Stimulated activated CD8-positive, alpha-beta memory T cell treated with anti-CD3 and anti-CD28 coated beads, Interleukin-2, amount 100 ng/mL, for 1 hour (primary cell): ENCODE data around the gene CFAP58.

Source experiments
- DNase-seq, 2 donors: peaks; one replicate each; pipeline ENCODE4 v3.0.0-alpha.2; 2020; ENCODE audit warnings: low read depth in 2 of 2

The CFAP58 gene

DNA sequence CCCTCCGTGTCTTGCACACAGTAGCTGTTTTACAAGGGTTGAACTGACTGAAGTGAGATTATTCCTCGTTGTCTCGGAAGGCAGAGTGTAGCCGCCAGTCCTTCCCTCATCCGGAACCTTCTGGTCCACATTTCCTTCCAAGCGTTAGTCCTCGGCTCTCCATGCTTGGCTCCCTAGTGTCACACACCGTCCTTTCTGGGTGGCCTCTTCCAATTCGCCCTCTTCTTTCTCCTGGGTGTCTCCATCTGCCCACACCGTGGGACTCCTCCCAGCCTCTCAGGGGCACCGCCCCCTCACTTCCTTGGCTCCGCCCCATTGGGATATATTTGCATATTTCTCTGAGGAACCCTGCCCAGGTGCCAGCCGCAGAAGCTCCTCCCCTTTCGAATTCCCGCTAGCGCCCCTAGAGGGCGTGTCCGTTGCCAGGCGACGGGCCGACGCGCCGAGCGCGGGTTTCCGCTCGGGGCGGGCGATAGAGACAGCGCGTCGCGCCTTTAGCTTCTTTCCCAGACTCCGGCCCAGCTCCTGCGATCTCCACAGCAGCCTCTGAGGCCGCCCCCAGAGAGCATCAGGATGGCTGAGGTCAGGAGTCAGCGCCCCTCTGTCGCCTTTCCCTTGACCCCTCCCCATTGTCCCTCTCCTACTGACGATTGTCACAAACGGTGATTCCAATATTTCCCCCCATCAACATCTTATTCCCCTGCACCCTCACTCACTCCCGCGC, at the start of gene CFAP58:
Gene CFAP58, plus strand, starts transcription at position 509 of the 724 bp plus-strand sequence. Its CDS starts 65 bp downstream, at position 574.
- DNase-seq = peak; percentile 78 to 82

DNA sequence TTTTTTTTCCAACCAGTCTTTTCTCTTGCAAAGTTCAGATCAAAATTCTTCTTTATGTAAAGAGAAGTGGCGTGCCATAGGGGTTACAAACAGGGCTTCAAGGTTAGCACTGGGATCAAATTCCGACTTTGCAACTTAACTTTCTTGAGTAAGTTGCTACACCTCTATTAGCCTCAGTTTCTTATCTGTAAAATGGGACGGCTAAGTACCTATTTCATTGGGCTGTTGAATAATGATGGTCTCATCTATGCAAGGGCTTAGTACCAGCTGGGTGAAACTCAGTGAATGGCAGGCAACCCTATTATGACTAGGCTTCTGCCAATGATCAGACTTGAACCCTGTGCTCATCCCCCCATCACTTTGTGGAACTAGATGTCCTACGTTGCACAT, 49.3 kb upstream of the CFAP58 start:
- DNase-seq = no peak

GRCh38 chr10:104304927-104305326, 48.7 kb upstream of the CFAP58 start:
- no peak for DNase-seq

- DNase-seq = no peak
Measured at GRCh38 chr10:104306897-104307296, 46.7 kb upstream of the CFAP58 start.

DNA sequence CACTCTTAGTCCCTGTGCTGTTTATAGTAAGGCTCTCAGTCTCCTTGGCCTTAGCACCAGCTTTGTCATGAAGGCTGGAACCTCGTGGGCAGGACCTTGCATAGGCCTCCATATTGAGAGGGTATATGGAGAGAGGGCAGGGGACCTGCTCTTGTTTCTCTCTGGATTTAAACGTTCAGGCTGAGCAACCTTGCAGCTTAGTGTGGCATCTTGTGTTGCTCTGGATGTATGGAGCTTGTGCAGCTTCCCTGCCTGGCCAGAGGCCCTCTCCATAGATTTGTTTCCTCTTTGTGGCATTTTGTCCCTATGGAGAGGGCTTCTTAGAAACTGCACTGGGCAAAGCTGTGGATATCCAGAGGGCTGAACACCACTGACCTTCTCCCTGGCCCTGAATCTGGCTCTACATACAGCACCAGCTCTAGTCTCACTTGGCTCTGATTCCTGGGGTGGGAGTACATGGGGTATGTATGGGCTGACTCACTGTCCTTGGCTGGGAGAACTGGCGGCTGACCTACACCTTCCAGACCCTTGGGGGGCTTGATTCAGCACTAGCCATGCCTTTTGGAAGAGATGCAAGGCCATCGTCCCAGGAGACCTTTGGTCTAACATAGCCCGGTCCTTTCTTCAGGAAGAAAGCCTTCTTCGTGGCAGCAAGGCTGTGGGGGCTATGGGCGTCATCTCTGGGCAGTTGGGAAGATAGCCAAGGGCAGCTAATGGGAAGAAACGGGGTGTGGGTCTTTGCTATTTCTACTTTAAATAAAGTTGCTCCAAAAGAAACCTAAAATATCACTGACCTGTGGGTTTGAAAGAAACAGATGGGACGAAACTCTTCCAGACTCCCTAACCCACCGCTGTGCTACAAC, 45.8 kb upstream of the CFAP58 start:
- DNase-seq = no peak

GRCh38 chr10:104308439-104308903, 45.2 kb upstream of the CFAP58 start:
- no peak for DNase-seq

- no peak for DNase-seq
Measured at GRCh38 chr10:104309980-104310978, 43.4 kb upstream of the CFAP58 start.

DNA sequence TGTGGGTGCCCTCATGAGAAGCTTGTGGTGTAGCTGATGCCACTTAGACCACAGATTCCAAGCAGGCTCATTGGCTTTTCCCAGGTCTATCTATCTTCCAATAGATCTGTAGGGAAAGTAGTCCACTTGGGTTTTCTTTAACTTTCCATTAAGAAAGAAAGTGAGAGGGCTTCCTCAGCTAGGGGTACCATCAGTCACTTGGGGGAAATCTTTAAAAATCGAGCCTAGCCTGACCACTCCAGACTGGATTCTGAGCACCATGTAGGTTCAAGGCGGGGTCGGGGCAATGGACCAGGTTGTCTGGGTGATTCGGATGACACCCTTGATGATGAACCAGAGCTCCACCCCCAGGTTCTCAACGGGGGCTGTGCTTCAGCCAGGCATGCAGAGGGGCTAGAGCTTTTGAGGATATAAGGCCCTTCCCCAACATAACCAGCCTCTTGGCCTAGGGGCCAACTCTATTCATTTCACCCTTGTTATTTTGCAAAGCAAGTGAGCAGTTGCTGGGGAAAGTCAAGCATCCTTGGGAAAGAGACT, 42.4 kb upstream of the CFAP58 start:
- DNase-seq = no peak

DNA sequence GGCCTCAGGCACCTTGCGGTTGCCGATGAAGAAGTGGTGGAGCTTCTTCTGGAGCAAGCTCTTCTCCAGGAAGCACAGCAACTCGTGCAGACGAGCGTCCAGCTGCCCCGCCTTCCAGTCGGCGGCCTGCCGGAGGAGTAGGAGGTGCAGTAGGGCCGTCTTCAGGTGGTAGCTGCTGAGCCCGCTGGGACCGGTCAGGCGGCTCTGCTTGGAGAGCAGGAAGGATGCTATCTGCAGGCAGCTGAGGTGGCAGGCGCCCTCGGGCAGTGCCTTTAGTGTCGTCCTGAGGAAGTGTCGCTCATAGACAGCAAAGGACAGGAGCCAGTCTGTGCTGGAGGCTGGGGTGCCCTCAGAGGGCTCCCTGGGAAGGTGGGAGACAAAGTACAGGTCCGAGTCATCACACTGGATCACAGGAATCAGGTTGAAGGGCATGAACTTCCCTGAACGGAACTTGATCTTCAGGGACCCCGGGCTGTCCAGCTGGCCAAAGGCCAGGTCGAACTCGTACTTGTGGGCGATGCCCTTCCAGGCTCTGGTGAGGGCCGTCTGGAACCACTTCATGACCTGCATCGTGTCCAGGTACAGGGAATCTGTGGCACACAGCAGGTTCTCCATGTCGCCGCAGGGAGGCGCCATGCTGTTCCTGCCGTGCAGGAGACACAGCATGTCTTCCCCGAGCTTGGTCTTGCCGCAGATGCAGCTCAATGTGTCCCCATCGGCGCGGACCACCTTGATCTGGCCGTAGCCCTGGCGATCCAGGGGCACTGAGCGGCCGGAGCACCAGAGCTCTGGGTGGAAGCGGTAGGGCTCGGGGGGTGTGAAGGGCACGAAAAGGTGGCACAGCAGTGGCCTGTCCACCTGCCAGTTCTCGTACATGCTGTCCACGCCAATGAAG, 38.8 kb upstream of the CFAP58 start:
- DNase-seq = no peak

DNA sequence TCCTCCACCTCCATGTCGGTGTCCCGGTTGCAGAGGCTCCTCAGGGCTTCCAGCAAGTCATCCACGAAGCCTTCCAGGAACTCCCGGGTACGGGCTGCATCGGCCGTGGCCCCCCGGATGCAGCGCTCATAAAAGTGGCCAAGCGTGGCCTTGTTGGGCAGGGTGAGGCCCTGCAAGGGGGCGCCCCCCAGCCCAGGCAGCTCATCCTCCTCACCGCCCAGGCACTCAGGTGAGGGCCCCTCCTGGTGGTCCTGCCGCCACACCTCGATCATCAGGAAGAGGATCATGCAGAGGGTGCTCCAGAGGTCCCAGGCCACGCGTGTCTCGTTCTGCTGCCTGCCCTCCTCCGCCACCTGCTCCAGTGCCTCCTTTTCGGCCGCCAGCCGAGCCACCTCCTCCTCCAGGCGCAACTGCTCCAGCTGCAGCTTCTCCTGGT, 38.1 kb upstream of the CFAP58 start:
- no peak for DNase-seq

- DNase-seq = no peak
Measured at GRCh38 chr10:104316321-104317099, 37.1 kb upstream of the CFAP58 start.

DNA sequence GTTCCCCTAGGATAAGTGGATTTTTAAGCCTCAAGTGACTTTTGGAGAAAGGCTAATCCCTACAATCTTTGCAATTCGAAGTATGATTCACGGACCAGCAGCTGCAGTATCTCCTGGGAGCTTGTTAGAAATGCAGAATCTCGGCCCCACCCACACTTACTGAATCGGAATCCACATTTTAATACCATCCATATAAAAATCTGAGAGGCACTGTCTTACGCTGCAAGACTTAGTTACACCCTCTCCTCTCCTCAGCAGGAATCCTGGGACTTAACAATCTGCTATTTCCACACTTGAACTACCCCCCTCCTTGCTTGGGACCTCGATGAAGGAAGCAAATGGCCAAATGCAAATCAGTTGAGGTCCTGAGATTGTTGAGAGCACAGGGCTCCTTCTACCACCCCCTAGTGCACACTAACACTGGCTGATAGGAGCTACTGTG, 36.3 kb upstream of the CFAP58 start:
- DNase-seq = no peak

GRCh38 chr10:104317726-104318299, 35.8 kb upstream of the CFAP58 start:
- no peak for DNase-seq

DNA sequence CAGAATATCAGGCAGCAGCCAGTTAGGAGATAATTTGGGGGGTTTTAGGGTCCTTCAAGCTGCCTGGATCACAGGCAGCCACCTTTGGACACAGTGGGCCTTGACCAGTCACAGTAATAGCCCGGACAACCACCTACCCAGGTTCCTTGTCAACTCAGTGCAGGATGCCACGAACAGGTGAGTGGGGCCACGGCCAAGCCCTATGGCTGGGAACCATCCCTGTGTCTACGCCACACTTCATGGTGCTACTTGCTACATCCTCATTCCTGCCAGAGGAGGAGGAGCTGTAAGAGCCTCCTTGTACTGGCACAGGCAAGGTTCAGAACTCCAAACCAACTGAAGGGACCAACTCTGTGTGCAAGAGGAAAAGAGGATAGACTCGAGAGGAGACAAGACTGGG, 35.3 kb upstream of the CFAP58 start:
- DNase-seq = no peak

DNA sequence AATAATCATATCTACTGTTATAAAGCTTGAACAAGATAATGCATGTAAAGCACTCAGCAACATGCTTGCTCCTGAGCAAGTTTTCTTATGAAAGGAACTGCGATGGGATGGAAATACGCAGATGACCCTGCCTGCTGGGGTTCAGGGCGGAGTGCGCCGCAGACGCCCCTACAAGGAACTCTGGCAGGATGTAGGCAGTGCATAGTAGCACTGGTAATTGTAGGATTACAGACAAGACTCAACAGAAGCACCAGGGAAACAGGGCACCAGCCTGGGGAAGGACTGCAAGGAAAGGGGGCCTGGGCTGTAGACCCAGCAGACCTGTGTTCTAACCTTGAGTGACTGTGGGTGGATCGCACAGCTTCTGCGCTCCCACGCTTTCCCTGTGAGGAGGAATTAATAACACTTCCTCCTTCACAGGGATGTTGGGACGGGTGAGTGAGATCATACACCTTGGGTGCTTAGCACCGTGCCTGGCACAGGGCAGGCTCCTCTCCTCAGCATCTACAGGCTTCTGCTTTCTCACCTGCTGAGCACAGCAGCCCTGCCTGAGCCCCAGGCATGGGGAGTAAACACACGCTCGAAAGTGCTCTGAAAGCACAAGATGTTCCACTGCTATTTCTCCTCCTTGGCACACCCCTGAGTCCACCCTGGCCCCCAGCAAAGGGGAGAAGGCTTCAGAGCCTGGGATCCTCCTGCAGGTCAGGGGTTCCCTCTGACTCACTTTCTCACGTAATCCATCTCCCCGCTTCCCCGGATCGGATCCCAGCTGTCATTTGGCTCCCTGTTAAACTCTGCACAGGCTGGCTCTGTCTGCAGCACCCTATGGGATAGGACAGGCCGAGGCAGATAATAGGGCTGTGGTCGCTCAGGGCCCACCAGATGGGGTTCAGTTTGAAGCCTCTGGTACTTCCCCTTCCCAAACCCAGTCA, 34.6 kb upstream of the CFAP58 start:
- DNase-seq = no peak

DNA sequence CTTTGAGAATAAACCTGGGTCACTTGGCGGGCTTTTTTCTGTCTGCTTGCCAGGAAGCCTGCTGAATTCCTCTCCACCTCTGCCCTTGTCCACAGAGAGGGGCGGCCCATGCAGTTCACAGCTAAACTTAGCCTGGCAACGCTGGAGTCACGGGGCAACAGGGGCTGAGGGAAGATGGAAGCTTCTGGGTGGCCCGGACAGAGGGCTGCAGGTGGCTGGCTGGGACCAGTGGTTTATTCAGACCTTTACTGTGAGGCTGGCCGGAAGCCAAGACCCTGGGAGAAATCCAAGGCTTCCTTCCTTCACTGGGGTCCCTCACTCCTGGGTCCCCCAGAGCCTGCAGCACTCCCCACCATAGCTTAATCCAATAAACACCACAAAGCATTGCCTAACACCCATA, 32.4 kb upstream of the CFAP58 start:
- no peak for DNase-seq

DNA sequence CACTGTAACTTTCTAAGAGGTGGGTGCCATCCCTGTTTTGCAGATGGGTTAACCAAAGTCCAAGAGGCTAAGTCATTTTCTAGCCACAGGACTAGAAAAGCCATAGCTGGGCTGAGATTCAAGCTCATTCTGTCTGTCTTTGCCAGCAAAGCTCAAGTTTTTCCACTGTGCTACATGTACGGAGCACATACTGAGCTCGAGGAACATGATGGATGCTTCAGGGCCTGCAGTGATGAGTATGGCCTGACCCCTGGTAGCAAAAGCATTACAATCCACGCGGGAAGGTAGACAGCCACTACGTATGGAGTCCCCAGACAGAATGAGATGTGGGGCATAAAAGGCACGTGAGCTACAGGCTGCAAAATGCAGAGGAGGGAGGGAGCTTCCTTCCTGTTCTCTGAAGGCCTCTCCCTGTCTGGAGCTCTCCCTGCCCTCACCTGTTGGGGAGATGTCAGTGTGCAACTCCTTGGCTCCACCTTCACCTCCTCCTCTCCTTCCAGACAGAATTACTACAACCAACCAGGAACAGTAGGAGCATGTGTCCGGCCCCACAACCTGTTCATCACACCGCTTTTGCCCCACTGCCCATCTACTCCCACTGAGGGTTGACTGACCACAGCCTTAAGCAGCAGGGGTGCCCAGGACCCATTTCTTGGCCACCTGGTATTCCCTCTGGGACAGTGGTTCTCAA, 31.8 kb upstream of the CFAP58 start:
- DNase-seq = no peak
